A673 (cell line): ENCODE measurements around the gene RANBP10. TPM values are rescaled to one million over a fixed set of nuclear protein-coding genes. Genes with fewer than 3 reads are reported as not detected.

Experiments used
- BruUV-seq: library from RNA; stranded (reverse); fragments of 400-500 nt; replicated peaks from 2 replicates; lab custom pipeline; 2021; lab: Mats Ljungman, UMichigan
- CTCF ChIA-PET: fragments of 300-600 bp; sonication (Branson Sonifier 250); formaldehyde crosslinking; loops from one replicate; lab custom pipeline; 2022; ENCODE audit warnings: antibody characterized with exemption; lab: Charles Lee
- POLR2A ChIA-PET: fragments of 300-600 bp; sonication (Branson Sonifier 250); formaldehyde crosslinking; loops from one replicate; lab custom pipeline; 2022; ENCODE audit warnings: antibody characterized with exemption; ENCODE audit not compliant: low non-redundant PET; lab: Charles Lee
- DNase-seq: peaks from one replicate; pipeline ENCODE4 v3.0.0-alpha.2; 2015; ENCODE audit warnings: low spot score
- H3K27ac ChIP-seq: fragments of 200-600 bp; sonication (generic); 2 replicates; pipeline ENCODE4 v1.5.1; 2016; ENCODE audit warnings: mixed run types, low read depth, mild to moderate bottlenecking, mixed read lengths, antibody characterized with exemption, low read length; ENCODE audit not compliant: poor library complexity, severe bottlenecking
- H3K27me3 ChIP-seq: fragments of 200-600 bp; sonication (generic); replicated peaks from 2 replicates; pipeline ENCODE4 v1.6.1; 2017; ENCODE audit warnings: mixed run types, low read depth, mild to moderate bottlenecking, mixed read lengths, antibody characterized with exemption, low read length; ENCODE audit not compliant: insufficient read depth, poor library complexity
- H3K36me3 ChIP-seq: fragments of 200-600 bp; sonication (generic); 2 replicates; pipeline ENCODE4 v1.6.1; 2016; ENCODE audit warnings: mixed run types, mild to moderate bottlenecking, mixed read lengths, antibody characterized with exemption, low read length; ENCODE audit not compliant: insufficient read depth, poor library complexity, severe bottlenecking
- H3K4me1 ChIP-seq: fragments of 200-600 bp; sonication (generic); 2 replicates; pipeline ENCODE4 v1.6.1; 2017; ENCODE audit warnings: mixed run types, mild to moderate bottlenecking, mixed read lengths, antibody characterized with exemption, low read length; ENCODE audit not compliant: insufficient read depth, poor library complexity, severe bottlenecking
- H3K4me3 ChIP-seq: fragments of 200-600 bp; sonication (generic); 2 replicates; pipeline ENCODE4 v1.5.1; 2016; ENCODE audit warnings: low read depth, mixed run types, mild to moderate bottlenecking, mixed read lengths, low read length; ENCODE audit not compliant: poor library complexity, severe bottlenecking
- H3K9me3 ChIP-seq: fragments of 200-600 bp; sonication (generic); 2 replicates; pipeline ENCODE4 v1.6.1; 2016; ENCODE audit warnings: mixed run types, low read depth, mild to moderate bottlenecking, mixed read lengths, antibody characterized with exemption, low read length; ENCODE audit not compliant: poor library complexity, severe bottlenecking
- EZH2 ChIP-seq: fragments of 200-600 bp; sonication (generic); IDR thresholded peaks from 2 replicates; pipeline ENCODE4 v1.6.1; 2017; ENCODE audit warnings: borderline replicate concordance, low read depth, mild to moderate bottlenecking, mixed read lengths, antibody characterized with exemption, low read length; ENCODE audit not compliant: poor library complexity, severe bottlenecking
- intact Hi-C: fragments of 100-400 bp; cut with micrococcal nuclease; formaldehyde crosslinking; loops from one replicate; pipeline ENCODE4 v1.10.0; 2022; ENCODE audit not compliant: unreplicated experiment
- total RNA-seq: library from RNA; stranded (reverse); gene quantifications from 2 replicates; pipeline ENCODE4 v1.2.3, GENCODE V29; 2021
- TF ChIP-seq, protein P1 (sequence below): fragments of 300-800, 200-600 bp; sonication (generic); conservative IDR thresholded peaks from 2 replicates; pipeline ENCODE4 v1.5.1; 2017; ENCODE audit warnings: low read depth, mild to moderate bottlenecking, antibody characterized with exemption, low read length, moderate library complexity, mixed read lengths

RANBP10 gene
- total RNA-seq, 1 experiment from 2014 or later = 28.0 TPM

DNA sequence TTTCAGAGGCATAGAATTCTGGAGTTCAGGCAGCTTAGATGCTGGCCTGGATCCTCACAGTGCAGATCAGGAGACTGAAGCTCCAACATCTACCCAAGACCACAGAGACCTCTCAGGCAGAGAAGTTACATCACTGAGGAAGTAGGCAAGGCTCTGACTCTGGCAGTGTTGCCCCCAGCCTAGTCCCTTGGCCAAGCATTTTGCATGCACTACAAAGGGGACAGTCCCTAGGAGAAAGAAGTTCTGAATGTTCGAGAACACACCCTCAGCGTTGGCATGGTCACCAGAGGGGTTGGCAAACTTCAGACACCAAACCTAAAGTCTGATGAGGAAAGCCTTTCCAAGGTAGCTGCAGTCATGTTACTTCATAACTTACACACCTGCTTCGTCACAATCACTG, 2.5 kb downstream of the RANBP10 start:
- Histone ChIP-seq H3K27ac (no peak overlapping the region), H3K36me3 (peaks cover 15% of the 10 kb centered on the region), H3K9me3 (no peaks in the 10 kb centered on the region), H3K4me3 (no peak overlapping the region), H3K4me1 (peaks cover 14% of the 10 kb centered on the region), H3K27me3 (no peaks in the 10 kb centered on the region)
- CTCF ChIA-PET = interaction anchor here (0.7 kb wide), 1 partner anchor 13 kb away, joined by 4 read pairs; no protein-coding TSS in a partner anchor
- intact Hi-C loops = no loop called here
- no peak for DNase-seq
- no peak for TF ChIP-seq EZH2
- TF ChIP-seq, protein P1, sequence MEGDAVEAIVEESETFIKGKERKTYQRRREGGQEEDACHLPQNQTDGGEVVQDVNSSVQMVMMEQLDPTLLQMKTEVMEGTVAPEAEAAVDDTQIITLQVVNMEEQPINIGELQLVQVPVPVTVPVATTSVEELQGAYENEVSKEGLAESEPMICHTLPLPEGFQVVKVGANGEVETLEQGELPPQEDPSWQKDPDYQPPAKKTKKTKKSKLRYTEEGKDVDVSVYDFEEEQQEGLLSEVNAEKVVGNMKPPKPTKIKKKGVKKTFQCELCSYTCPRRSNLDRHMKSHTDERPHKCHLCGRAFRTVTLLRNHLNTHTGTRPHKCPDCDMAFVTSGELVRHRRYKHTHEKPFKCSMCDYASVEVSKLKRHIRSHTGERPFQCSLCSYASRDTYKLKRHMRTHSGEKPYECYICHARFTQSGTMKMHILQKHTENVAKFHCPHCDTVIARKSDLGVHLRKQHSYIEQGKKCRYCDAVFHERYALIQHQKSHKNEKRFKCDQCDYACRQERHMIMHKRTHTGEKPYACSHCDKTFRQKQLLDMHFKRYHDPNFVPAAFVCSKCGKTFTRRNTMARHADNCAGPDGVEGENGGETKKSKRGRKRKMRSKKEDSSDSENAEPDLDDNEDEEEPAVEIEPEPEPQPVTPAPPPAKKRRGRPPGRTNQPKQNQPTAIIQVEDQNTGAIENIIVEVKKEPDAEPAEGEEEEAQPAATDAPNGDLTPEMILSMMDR = no peak
- BruUV-seq = no TSS peak
- POLR2A ChIA-PET = interaction anchor here (0.7 kb wide), 1 partner anchor 156 kb away, joined by 16 read pairs; no protein-coding TSS in a partner anchor

DNA sequence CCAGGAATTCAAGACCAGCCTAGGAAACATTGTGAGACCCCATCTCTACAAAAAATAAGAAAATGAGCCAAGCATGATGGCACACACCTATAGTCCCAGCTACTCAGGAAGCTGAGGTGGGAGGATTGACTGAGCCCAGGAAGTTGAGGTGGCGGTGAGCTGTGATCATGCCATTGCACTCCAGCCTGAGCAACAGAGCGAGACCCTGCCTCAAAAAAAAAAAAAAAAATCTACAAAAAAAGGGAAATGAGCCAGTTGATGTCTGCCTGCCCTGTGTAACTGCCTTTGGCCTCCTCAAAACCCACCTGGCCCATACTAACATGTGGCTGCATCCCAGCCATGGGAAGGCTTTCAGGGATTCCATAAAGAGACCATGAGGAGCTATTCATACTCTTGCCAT, 4.5 kb downstream of the RANBP10 start:
- CTCF ChIA-PET = no interaction called here
- no TSS peak for BruUV-seq
- intact Hi-C loops = no loop called here
- H3K4me3 ChIP-seq = no peak overlapping the region
- H3K4me1 ChIP-seq = peaks cover 8% of the 10 kb centered on the region
- no peaks in the 10 kb centered on the region for H3K9me3 ChIP-seq
- POLR2A ChIA-PET = no interaction called here
- H3K27ac ChIP-seq = no peak overlapping the region
- no peak for TF ChIP-seq EZH2
- TF ChIP-seq, protein P1 = no peak
- no peak for DNase-seq
- no peaks in the 10 kb centered on the region for H3K27me3 ChIP-seq
- peaks cover 15% of the 10 kb centered on the region for H3K36me3 ChIP-seq

DNA sequence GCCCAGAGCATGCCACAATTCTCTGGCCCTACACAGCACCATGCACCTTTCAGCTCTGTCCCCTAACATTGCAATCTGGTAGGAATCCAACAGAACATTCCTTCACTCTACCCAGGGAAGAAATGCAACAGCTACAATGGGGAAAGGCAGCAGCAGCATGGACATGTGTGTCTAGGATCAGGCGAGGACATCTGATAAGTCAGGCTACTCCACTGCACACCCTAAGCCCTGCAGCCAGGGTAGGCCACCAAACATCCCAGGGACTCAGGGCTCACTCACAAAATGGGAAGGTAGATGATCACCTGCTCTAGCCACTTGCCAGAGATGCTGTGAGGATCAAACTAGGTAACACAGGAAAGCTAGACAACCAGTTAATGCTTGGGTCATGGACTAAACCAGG, 5.1 kb downstream of the RANBP10 start:
- POLR2A ChIA-PET = no interaction called here
- H3K36me3 ChIP-seq = peaks cover 15% of the 10 kb centered on the region
- intact Hi-C loops = no loop called here
- H3K9me3 ChIP-seq = no peaks in the 10 kb centered on the region
- H3K27ac ChIP-seq = peak overlapping the region; percentile 42
- H3K27me3 ChIP-seq = no peaks in the 10 kb centered on the region
- BruUV-seq = no TSS peak
- no peak for DNase-seq
- H3K4me3 ChIP-seq = no peak overlapping the region
- no peak for TF ChIP-seq EZH2
- TF ChIP-seq, protein P1 = no peak
- CTCF ChIA-PET = interaction anchor here (0.8 kb wide), 1 partner anchor 15 kb away, joined by 4 read pairs; no protein-coding TSS in a partner anchor
- peaks cover 8% of the 10 kb centered on the region for H3K4me1 ChIP-seq
